22Rv1 (cell line): ENCODE measurements around the gene RGS3.

ENCODE experiments used
- ZFX ChIP-seq: fragments of 450-650 bp; IDR thresholded peaks from 2 replicates; pipeline ENCODE4 v1.6.1; 2017; ENCODE audit warnings: antibody characterized with exemption, borderline replicate concordance
- TF ChIP-seq, protein P1 (sequence below): fragments of 450-650 bp; IDR thresholded peaks from 2 replicates; pipeline ENCODE4 v1.5.1; 2017; ENCODE audit warnings: mild to moderate bottlenecking

DNA sequence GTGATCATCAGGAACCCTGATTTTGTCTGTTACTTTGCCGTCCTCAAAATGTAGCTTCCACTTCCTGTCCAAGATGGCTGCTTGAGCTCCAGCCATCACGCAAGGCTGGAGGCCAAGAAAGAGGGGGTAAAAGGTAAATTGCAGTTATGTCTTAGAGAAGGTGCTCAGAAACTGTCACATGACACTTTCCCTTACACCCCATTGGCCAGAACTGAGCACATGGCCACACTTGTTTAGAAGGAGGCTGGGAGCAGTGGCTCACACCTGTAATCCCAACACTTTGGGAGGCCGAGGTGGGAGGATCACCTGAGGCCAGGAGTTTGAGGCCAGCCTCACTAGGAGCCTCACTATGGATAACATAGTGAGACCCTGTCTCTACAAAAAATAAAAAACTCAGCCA is 140.9 kb downstream of the RGS3 start:
- TF ChIP-seq, protein P1, sequence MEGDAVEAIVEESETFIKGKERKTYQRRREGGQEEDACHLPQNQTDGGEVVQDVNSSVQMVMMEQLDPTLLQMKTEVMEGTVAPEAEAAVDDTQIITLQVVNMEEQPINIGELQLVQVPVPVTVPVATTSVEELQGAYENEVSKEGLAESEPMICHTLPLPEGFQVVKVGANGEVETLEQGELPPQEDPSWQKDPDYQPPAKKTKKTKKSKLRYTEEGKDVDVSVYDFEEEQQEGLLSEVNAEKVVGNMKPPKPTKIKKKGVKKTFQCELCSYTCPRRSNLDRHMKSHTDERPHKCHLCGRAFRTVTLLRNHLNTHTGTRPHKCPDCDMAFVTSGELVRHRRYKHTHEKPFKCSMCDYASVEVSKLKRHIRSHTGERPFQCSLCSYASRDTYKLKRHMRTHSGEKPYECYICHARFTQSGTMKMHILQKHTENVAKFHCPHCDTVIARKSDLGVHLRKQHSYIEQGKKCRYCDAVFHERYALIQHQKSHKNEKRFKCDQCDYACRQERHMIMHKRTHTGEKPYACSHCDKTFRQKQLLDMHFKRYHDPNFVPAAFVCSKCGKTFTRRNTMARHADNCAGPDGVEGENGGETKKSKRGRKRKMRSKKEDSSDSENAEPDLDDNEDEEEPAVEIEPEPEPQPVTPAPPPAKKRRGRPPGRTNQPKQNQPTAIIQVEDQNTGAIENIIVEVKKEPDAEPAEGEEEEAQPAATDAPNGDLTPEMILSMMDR, result no peak
- no peak for TF ChIP-seq ZFX
